Measurements from ENCODE around the gene WNT10A.

Gene WNT10A

GRCh38 chr2:218857371-218858137 is 23.1 kb upstream of the WNT10A start:
- Histone ChIP-seq H3K23ac (ENCODE audit: low read length) (no peak overlapping the region), H4K12ac (ENCODE audit: low read depth, low read length) (no peak overlapping the region), H3K79me1 (ENCODE audit: low read length) (peaks cover 21% of the 10 kb centered on the region), H2AK5ac (ENCODE audit: low read length) (no peak overlapping the region), H3K79me2 (ENCODE audit: control insufficient read depth, insufficient read depth, low read length, poor library complexity) (peaks cover 5% of the 10 kb centered on the region), H2BK12ac (ENCODE audit: low read length) (peak overlapping the region; percentile 1), H3K27ac (ENCODE audit: low read depth, low read length) (no peak overlapping the region), H3K14ac (ENCODE audit: low read length) (no peak overlapping the region), H2BK5ac (ENCODE audit: low read depth, low read length, poor library complexity) (no peak overlapping the region), H4K8ac (ENCODE audit: low read depth, low read length) (no peak overlapping the region), H3K4me3 (ENCODE audit: low read depth, low read length) (no peak overlapping the region), H2BK120ac (ENCODE audit: insufficient read depth, low read length, poor library complexity) (no peak overlapping the region), H3K18ac (ENCODE audit: low read length) (no peak overlapping the region), H3K9ac (ENCODE audit: low read length) (no peak overlapping the region), H2AFZ (ENCODE audit: insufficient read depth, low read length, poor library complexity) (no peak overlapping the region), H3K4me2 (ENCODE audit: low read length) (no peak overlapping the region), H3K27me3 (ENCODE audit: insufficient read depth, low read length) (no peaks in the 10 kb centered on the region), H3K36me3 (ENCODE audit: control insufficient read depth in 1 of 2, insufficient read depth in 2 of 2, low read length in 2 of 2) (no peaks in the 10 kb centered on the region), H4K91ac (ENCODE audit: low read depth, low read length) (no peak overlapping the region), H3K4ac (ENCODE audit: low read depth, low read length) (no peak overlapping the region), H3K4me1 (ENCODE audit: control insufficient read depth in 1 of 2, insufficient read depth in 2 of 2, low read length in 2 of 2) (peaks cover 65 to 73% of the 10 kb centered on the region in 2 experiments), H3K9me3 (ENCODE audit: insufficient read depth, low read depth, low read length) (no peaks in the 10 kb centered on the region)
- no peak for DNase-seq
- whole genome bisulfite sequencing (ENCODE audit: extremely low coverage, insufficient coverage, insufficient read length), result no CpG with 5 or more reads among the region's 10 CpGs

DNA sequence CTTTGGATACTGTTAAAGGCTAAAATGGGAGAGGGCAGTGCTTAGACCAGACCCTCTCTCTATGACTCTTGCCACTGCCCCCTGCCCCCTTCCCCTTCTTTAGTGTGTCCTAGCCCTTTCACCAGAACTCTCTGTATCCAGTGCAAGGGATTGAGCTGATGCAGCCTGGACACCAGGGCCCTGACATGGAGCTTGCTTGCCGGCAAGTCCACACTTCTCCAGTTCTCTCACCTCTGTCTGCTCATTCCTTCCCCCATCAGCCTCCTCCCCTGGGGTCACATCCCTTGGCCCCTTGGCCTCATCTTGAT is 22.6 kb upstream of the WNT10A start:
- H3K9ac ChIP-seq (ENCODE audit: low read length), result no peak overlapping the region
- no peak overlapping the region for H3K14ac ChIP-seq (ENCODE audit: low read length)
- H3K4me1 ChIP-seq (ENCODE audit: control insufficient read depth in 1 of 2, insufficient read depth in 2 of 2, low read length in 2 of 2), result peaks cover 63 to 71% of the 10 kb centered on the region in 2 experiments
- WGBS (ENCODE audit: extremely low coverage, insufficient coverage, insufficient read length), result no CpG with 5 or more reads among the region's 1 CpG
- H3K18ac ChIP-seq (ENCODE audit: low read length), result no peak overlapping the region
- no peak overlapping the region for H2BK120ac ChIP-seq (ENCODE audit: insufficient read depth, low read length, poor library complexity)
- no peak overlapping the region for H3K4me3 ChIP-seq (ENCODE audit: low read depth, low read length)
- no peak overlapping the region for H4K12ac ChIP-seq (ENCODE audit: low read depth, low read length)
- H3K9me3 ChIP-seq (ENCODE audit: insufficient read depth, low read depth, low read length), result no peaks in the 10 kb centered on the region
- no peaks in the 10 kb centered on the region for H3K27me3 ChIP-seq (ENCODE audit: insufficient read depth, low read length)
- no peak overlapping the region for H3K27ac ChIP-seq (ENCODE audit: low read depth, low read length)
- peak overlapping the region; percentile 1 for H2BK12ac ChIP-seq (ENCODE audit: low read length)
- no peak overlapping the region for H2BK5ac ChIP-seq (ENCODE audit: low read depth, low read length, poor library complexity)
- H4K8ac ChIP-seq (ENCODE audit: low read depth, low read length), result no peak overlapping the region
- no peak for DNase-seq
- no peak overlapping the region for H3K4me2 ChIP-seq (ENCODE audit: low read length)
- H3K79me2 ChIP-seq (ENCODE audit: control insufficient read depth, insufficient read depth, low read length, poor library complexity), result peaks cover 5% of the 10 kb centered on the region
- H3K36me3 ChIP-seq (ENCODE audit: control insufficient read depth in 1 of 2, insufficient read depth in 2 of 2, low read length in 2 of 2), result no peaks in the 10 kb centered on the region
- peaks cover 21% of the 10 kb centered on the region for H3K79me1 ChIP-seq (ENCODE audit: low read length)
- H4K91ac ChIP-seq (ENCODE audit: low read depth, low read length), result peak overlapping the region; percentile 2
- H2AFZ ChIP-seq (ENCODE audit: insufficient read depth, low read length, poor library complexity), result no peak overlapping the region
- H2AK5ac ChIP-seq (ENCODE audit: low read length), result no peak overlapping the region
- H3K4ac ChIP-seq (ENCODE audit: low read depth, low read length), result no peak overlapping the region
- H3K23ac ChIP-seq (ENCODE audit: low read length), result no peak overlapping the region

DNA sequence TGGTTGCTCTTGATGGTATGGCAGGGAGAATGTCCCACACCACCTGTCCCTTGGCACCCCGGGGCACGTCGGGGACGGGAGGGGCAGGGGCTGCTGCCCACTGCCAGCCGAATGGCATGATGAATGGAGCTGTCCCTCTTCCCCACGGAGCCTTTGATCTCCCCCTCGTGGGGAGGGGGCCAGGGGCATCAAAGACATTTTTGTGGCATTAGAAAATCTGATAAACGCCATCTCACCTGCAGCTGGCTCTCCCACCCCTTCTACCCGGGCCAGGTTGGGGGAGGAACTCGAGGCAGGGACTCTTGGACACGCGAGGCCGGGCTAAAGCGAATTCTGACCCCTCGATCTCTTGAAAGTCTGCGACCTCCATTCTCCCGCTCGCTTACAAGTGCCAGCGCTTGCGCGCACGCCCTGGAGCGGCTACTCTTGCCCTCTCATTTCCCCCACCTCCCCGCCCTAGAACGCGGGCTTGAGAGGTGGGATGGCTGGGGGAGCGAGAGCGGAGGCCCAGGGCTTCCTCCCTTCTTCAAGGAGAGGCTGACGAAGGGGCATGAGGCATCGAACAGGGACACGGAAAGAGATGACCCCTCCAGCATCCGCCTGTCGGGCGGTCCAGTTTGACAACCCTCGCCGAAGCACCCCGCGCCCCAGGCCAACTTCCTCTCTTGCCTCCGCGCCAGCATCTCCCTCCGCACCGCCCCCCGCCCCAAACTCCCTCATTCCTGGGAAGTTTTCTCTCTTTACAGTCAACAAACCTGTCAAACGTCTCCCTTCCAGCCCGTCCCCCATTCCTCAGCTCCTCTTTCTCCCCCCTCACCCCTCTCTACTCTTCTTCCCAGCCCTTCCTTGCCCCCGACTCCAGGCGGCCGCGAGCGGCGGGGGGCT is 21.7 kb upstream of the WNT10A start:
- H2BK120ac ChIP-seq (ENCODE audit: insufficient read depth, low read length, poor library complexity), result peak overlapping the region; percentile 9
- no peak overlapping the region for H2AK5ac ChIP-seq (ENCODE audit: low read length)
- peak overlapping the region; percentile 27 for H3K18ac ChIP-seq (ENCODE audit: low read length)
- H3K27me3 ChIP-seq (ENCODE audit: insufficient read depth, low read length), result no peaks in the 10 kb centered on the region
- H3K79me1 ChIP-seq (ENCODE audit: low read length), result peaks cover 17% of the 10 kb centered on the region
- H3K4ac ChIP-seq (ENCODE audit: low read depth, low read length), result no peak overlapping the region
- no peak overlapping the region for H3K9ac ChIP-seq (ENCODE audit: low read length)
- H4K8ac ChIP-seq (ENCODE audit: low read depth, low read length), result peak overlapping the region; percentile 41
- WGBS (ENCODE audit: extremely low coverage, insufficient coverage, insufficient read length), result no CpG with 5 or more reads among the region's 51 CpGs
- H3K4me2 ChIP-seq (ENCODE audit: low read length), result peak overlapping the region; percentile 80
- H3K14ac ChIP-seq (ENCODE audit: low read length), result no peak overlapping the region
- peak overlapping the region; percentile 9 for H4K91ac ChIP-seq (ENCODE audit: low read depth, low read length)
- H4K12ac ChIP-seq (ENCODE audit: low read depth, low read length), result no peak overlapping the region
- DNase-seq, result no peak
- peaks cover 57 to 63% of the 10 kb centered on the region in 2 experiments for H3K4me1 ChIP-seq (ENCODE audit: control insufficient read depth in 1 of 2, insufficient read depth in 2 of 2, low read length in 2 of 2)
- H2BK5ac ChIP-seq (ENCODE audit: low read depth, low read length, poor library complexity), result peak overlapping the region; percentile 9
- no peak overlapping the region for H3K23ac ChIP-seq (ENCODE audit: low read length)
- peaks cover 5% of the 10 kb centered on the region for H3K79me2 ChIP-seq (ENCODE audit: control insufficient read depth, insufficient read depth, low read length, poor library complexity)
- H3K36me3 ChIP-seq (ENCODE audit: control insufficient read depth in 1 of 2, insufficient read depth in 2 of 2, low read length in 2 of 2), result peaks cover 0 to 1% of the 10 kb centered on the region in 2 experiments
- peak overlapping the region; percentile 10 for H2BK12ac ChIP-seq (ENCODE audit: low read length)
- H2AFZ ChIP-seq (ENCODE audit: insufficient read depth, low read length, poor library complexity), result peak overlapping the region; percentile 13
- no peak overlapping the region for H3K4me3 ChIP-seq (ENCODE audit: low read depth, low read length)
- H3K9me3 ChIP-seq (ENCODE audit: insufficient read depth, low read depth, low read length), result no peaks in the 10 kb centered on the region
- H3K27ac ChIP-seq (ENCODE audit: low read depth, low read length), result peak overlapping the region; percentile 49

DNA sequence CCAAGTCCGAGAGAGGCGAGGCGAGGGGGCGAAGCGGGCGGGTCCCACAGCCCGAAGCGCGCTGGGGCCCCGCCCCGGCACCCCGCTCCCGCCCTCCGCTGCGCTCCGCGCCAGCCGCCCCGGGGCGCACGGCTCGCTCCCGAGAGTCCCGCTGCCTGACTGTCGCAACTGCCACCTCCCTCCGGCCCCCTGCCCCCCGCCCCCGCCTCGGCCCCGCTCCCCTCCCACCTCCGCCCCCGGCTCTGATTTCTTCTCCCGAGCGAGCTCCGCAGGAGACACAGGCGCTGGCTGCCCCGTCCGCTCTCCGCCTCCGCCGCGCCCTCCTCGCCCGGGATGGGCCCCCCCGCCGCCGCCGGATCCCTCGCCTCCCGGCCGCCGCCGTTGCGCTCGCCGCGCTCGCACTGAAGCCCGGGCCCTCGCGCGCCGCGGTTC is 21.1 kb upstream of the WNT10A start, which contains the start of gene WNT6:
TSS of gene WNT6 (plus strand) at position 250 of the 432 bp plus-strand sequence. CDS start 233 bp downstream, outside the sequence.
- H2BK12ac ChIP-seq (ENCODE audit: low read length), result peak within 1 kb of the TSS; percentile 50
- H4K8ac ChIP-seq (ENCODE audit: low read depth, low read length), result peak within 1 kb of the TSS; percentile 63
- H3K4me3 ChIP-seq (ENCODE audit: low read depth, low read length), result peak within 1 kb of the TSS; percentile 80
- peak within 1 kb of the TSS; percentile 90 for H2AFZ ChIP-seq (ENCODE audit: insufficient read depth, low read length, poor library complexity)
- peak within 1 kb of the TSS; percentile 57 for H3K9ac ChIP-seq (ENCODE audit: low read length)
- peak within 1 kb of the TSS; percentile 95 for H4K91ac ChIP-seq (ENCODE audit: low read depth, low read length)
- peak within 1 kb of the TSS; percentile 87 for H3K4ac ChIP-seq (ENCODE audit: low read depth, low read length)
- H3K23ac ChIP-seq (ENCODE audit: low read length), result no peak within 1 kb of the TSS
- H3K79me2 ChIP-seq (ENCODE audit: control insufficient read depth, insufficient read depth, low read length, poor library complexity), result peaks cover 5% of the 10 kb centered on the region
- peak within 1 kb of the TSS; percentile 74 for H2BK120ac ChIP-seq (ENCODE audit: insufficient read depth, low read length, poor library complexity)
- H3K18ac ChIP-seq (ENCODE audit: low read length), result peak within 1 kb of the TSS; percentile 89
- H3K36me3 ChIP-seq (ENCODE audit: control insufficient read depth in 1 of 2, insufficient read depth in 2 of 2, low read length in 2 of 2), result peaks cover 0 to 2% of the 10 kb centered on the region in 2 experiments
- peaks cover 55 to 62% of the 10 kb centered on the region in 2 experiments for H3K4me1 ChIP-seq (ENCODE audit: control insufficient read depth in 1 of 2, insufficient read depth in 2 of 2, low read length in 2 of 2)
- H3K27me3 ChIP-seq (ENCODE audit: insufficient read depth, low read length), result no peaks in the 10 kb centered on the region
- H3K27ac ChIP-seq (ENCODE audit: low read depth, low read length), result peak within 1 kb of the TSS; percentile 72
- H3K14ac ChIP-seq (ENCODE audit: low read length), result peak within 1 kb of the TSS; percentile 92
- H2AK5ac ChIP-seq (ENCODE audit: low read length), result peak within 1 kb of the TSS; percentile 26
- H3K4me2 ChIP-seq (ENCODE audit: low read length), result peak within 1 kb of the TSS; percentile 80
- DNase-seq, result no peak
- H3K79me1 ChIP-seq (ENCODE audit: low read length), result peaks cover 17% of the 10 kb centered on the region
- no peaks in the 10 kb centered on the region for H3K9me3 ChIP-seq (ENCODE audit: insufficient read depth, low read depth, low read length)
- peak within 1 kb of the TSS; percentile 62 for H2BK5ac ChIP-seq (ENCODE audit: low read depth, low read length, poor library complexity)
- no CpG with 5 or more reads among the region's 64 CpGs for WGBS (ENCODE audit: extremely low coverage, insufficient coverage, insufficient read length)
- peak within 1 kb of the TSS; percentile 70 for H4K12ac ChIP-seq (ENCODE audit: low read depth, low read length)

Measured in trophoblast cell (in vitro differentiated cells and primary cell).